GM12878 (cell line): Measurements from ENCODE around the gene KIAA1217.

Experiments
- CBX3 ChIP-seq: fragments of 200-600 bp; sonication (generic); IDR thresholded peaks from 2 replicates; pipeline ENCODE4 v1.6.1; 2016; ENCODE audit warnings: low read depth, borderline replicate concordance
- CREB1 ChIP-seq: IDR thresholded peaks from 2 replicates; pipeline ENCODE4 v1.6.1; 2012; ENCODE audit warnings: low read depth, mild to moderate bottlenecking, inconsistent platforms
- CTCF ChIP-seq, 3 experiments: IDR thresholded peaks in 2 of 3; conservative IDR thresholded peaks in 1 of 3; 2 replicates each; pipeline ENCODE4 v1.5.1; 2011; ENCODE audit warnings: low read depth in 3 of 3, low read length in 3 of 3, mild to moderate bottlenecking in 3 of 3, control low read depth in 2 of 3, moderate library complexity in 2 of 3, inconsistent platforms in 1 of 3, mixed read lengths in 1 of 3; ENCODE audit not compliant: control insufficient read depth in 2 of 3, insufficient read depth in 1 of 3; ENCODE audit errors: extremely low read depth in 1 of 3
- JUNB ChIP-seq: IDR thresholded peaks from 2 replicates; pipeline ENCODE4 v1.6.1; 2016; ENCODE audit warnings: antibody characterized with exemption, mild to moderate bottlenecking
- JUND ChIP-seq: IDR thresholded peaks from 2 replicates; pipeline ENCODE4 v1.6.1; 2012; ENCODE audit warnings: low read depth, mild to moderate bottlenecking, low read length, improper control_type of control experiment, moderate library complexity
- NFXL1 ChIP-seq: fragments of 450-650 bp; IDR thresholded peaks from 2 replicates; pipeline ENCODE4 v1.6.1; 2017; ENCODE audit warnings: antibody characterized with exemption, mild to moderate bottlenecking, borderline replicate concordance
- RELB ChIP-seq: fragments of 450-650 bp; IDR thresholded peaks from 2 replicates; pipeline ENCODE4 v1.6.1; 2017; ENCODE audit warnings: low read depth, mild to moderate bottlenecking, moderate library complexity
- USF2 ChIP-seq: IDR thresholded peaks from 2 replicates; pipeline ENCODE4 v1.6.1; 2011; ENCODE audit warnings: low read depth, low read length, improper control_type of control experiment, borderline replicate concordance
- TF ChIP-seq, protein P1 (sequence below): IDR thresholded peaks from 2 replicates; pipeline ENCODE4 v1.6.1; 2012; ENCODE audit warnings: low read depth, low read length, improper control_type of control experiment
- TF ChIP-seq, protein P2 (sequence below): fragments of 450-650 bp; IDR thresholded peaks from 2 replicates; pipeline ENCODE4 v1.6.1; 2017; ENCODE audit warnings: mild to moderate bottlenecking

GRCh38 chr10:24495666-24496460, 286.9 kb downstream of the KIAA1217 start:
- TF ChIP-seq CREB1 (no peak), NFXL1 (no peak), JUNB (no peak), CBX3 (no peak), RELB (no peak), JUND (no peak), USF2 (no peak), CTCF (IDR thresholded peaks at IDR 0.05 in 2 of 3, conservative IDR thresholded peaks at IDR 0.05 in 1 of 3; ENCODE audit: control insufficient read depth in 2 of 3, extremely low read depth in 1 of 3, insufficient read depth in 1 of 3, low read depth in 3 of 3, low read length in 3 of 3) (no peak)
- TF ChIP-seq, protein P1, sequence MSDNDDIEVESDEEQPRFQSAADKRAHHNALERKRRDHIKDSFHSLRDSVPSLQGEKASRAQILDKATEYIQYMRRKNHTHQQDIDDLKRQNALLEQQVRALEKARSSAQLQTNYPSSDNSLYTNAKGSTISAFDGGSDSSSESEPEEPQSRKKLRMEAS = no peak
- TF ChIP-seq, protein P2, sequence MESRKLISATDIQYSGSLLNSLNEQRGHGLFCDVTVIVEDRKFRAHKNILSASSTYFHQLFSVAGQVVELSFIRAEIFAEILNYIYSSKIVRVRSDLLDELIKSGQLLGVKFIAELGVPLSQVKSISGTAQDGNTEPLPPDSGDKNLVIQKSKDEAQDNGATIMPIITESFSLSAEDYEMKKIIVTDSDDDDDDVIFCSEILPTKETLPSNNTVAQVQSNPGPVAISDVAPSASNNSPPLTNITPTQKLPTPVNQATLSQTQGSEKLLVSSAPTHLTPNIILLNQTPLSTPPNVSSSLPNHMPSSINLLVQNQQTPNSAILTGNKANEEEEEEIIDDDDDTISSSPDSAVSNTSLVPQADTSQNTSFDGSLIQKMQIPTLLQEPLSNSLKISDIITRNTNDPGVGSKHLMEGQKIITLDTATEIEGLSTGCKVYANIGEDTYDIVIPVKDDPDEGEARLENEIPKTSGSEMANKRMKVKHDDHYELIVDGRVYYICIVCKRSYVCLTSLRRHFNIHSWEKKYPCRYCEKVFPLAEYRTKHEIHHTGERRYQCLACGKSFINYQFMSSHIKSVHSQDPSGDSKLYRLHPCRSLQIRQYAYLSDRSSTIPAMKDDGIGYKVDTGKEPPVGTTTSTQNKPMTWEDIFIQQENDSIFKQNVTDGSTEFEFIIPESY = no peak
